Hepatocyte (in vitro differentiated cells): ENCODE measurements around the gene PSME1. TPM values are rescaled to one million over a fixed set of nuclear protein-coding genes. Genes with fewer than 3 reads are reported as not detected.

ENCODE experiments used
- DNase-seq: peaks from one replicate; pipeline ENCODE4 v3.0.0-alpha.2; 2016; ENCODE audit warnings: low spot score
- H2AFZ ChIP-seq: fragments of 200-600 bp; sonication (generic); 2 replicates; pipeline ENCODE4 v1.6.0; 2016; ENCODE audit warnings: antibody characterized with exemption, mild to moderate bottlenecking
- H3K27ac ChIP-seq: fragments of 200-600 bp; sonication (generic); 2 replicates; pipeline ENCODE4 v1.5.1; 2016; ENCODE audit warnings: mild to moderate bottlenecking
- H3K27me3 ChIP-seq: fragments of 200-600 bp; sonication (generic); 2 replicates; pipeline ENCODE4 v1.6.1; 2016
- H3K36me3 ChIP-seq: fragments of 200-600 bp; sonication (generic); replicated peaks from 2 replicates; pipeline ENCODE4 v1.5.1; 2016; ENCODE audit warnings: low read depth; ENCODE audit not compliant: insufficient read depth
- H3K4me1 ChIP-seq: fragments of 200-600 bp; sonication (generic); 2 replicates; pipeline ENCODE4 v1.5.1; 2016; ENCODE audit warnings: mild to moderate bottlenecking, moderate library complexity; ENCODE audit not compliant: insufficient read depth
- H3K4me2 ChIP-seq: fragments of 200-600 bp; sonication (generic); 2 replicates; pipeline ENCODE4 v1.6.0; 2016
- H3K4me3 ChIP-seq: fragments of 200-600 bp; sonication (generic); 2 replicates; pipeline ENCODE4 v1.5.1; 2016; ENCODE audit warnings: mild to moderate bottlenecking
- H3K79me2 ChIP-seq: fragments of 200-600 bp; sonication (generic); 2 replicates; pipeline ENCODE4 v1.6.0; 2017; ENCODE audit warnings: mild to moderate bottlenecking
- H3K9me2 ChIP-seq: fragments of 200-600 bp; sonication (generic); replicated peaks from 2 replicates; pipeline ENCODE4 v1.6.0; 2017; ENCODE audit warnings: mild to moderate bottlenecking; ENCODE audit not compliant: insufficient read depth
- H3K9me3 ChIP-seq: fragments of 200-600 bp; sonication (generic); 2 replicates; pipeline ENCODE4 v1.5.1; 2016; ENCODE audit warnings: low read depth, mild to moderate bottlenecking
- H4K20me1 ChIP-seq: fragments of 200-600 bp; sonication (generic); 2 replicates; pipeline ENCODE4 v1.6.0; 2016; ENCODE audit warnings: mild to moderate bottlenecking; ENCODE audit not compliant: insufficient read depth, poor library complexity, severe bottlenecking
- EZH2 ChIP-seq: fragments of 200-600 bp; sonication (generic); IDR thresholded peaks from 2 replicates; pipeline ENCODE4 v1.6.1; 2016; ENCODE audit warnings: antibody characterized with exemption, mild to moderate bottlenecking, borderline replicate concordance
- EZH2phosphoT487 ChIP-seq: fragments of 200-600 bp; sonication (generic); IDR thresholded peaks from one replicate; pipeline ENCODE4 v1.6.1; 2018; ENCODE audit warnings: antibody characterized with exemption, mild to moderate bottlenecking, low read depth, moderate library complexity; ENCODE audit not compliant: unreplicated experiment, severe bottlenecking
- WGBS: methylation state at CpG from one replicate; pipeline ENCODE4 v1.1.6; 2016; ENCODE audit warnings: low lambda C conversion rate; ENCODE audit errors: missing lambda C conversion rate; 5-methylcytosine and 5-hydroxymethylcytosine counted together
- polyA plus RNA-seq: library from polyadenylated mRNA; unstranded; fragments of >200 nt; fragmentation: Nextera tagmentation; extraction: Ambion mirVana; gene quantifications from 2 replicates; pipeline ENCODE4 v1.2.1, GENCODE V29; 2016
- total RNA-seq: library from RNA; depleted of rRNA; stranded (reverse); fragments of >200 nt; gene quantifications from 2 replicates; pipeline ENCODE4 v1.2.3, GENCODE V29; 2014
- TF ChIP-seq, protein P1 (sequence below): fragments of 200-600 bp; sonication (generic); IDR thresholded peaks from 2 replicates; pipeline ENCODE4 v1.5.1; 2016; ENCODE audit warnings: antibody characterized with exemption, mild to moderate bottlenecking; ENCODE audit not compliant: poor library complexity

PSME1 gene
- total and polyA plus RNA-seq, 2 experiments from 2014 or later: 123 to 238 TPM

DNA sequence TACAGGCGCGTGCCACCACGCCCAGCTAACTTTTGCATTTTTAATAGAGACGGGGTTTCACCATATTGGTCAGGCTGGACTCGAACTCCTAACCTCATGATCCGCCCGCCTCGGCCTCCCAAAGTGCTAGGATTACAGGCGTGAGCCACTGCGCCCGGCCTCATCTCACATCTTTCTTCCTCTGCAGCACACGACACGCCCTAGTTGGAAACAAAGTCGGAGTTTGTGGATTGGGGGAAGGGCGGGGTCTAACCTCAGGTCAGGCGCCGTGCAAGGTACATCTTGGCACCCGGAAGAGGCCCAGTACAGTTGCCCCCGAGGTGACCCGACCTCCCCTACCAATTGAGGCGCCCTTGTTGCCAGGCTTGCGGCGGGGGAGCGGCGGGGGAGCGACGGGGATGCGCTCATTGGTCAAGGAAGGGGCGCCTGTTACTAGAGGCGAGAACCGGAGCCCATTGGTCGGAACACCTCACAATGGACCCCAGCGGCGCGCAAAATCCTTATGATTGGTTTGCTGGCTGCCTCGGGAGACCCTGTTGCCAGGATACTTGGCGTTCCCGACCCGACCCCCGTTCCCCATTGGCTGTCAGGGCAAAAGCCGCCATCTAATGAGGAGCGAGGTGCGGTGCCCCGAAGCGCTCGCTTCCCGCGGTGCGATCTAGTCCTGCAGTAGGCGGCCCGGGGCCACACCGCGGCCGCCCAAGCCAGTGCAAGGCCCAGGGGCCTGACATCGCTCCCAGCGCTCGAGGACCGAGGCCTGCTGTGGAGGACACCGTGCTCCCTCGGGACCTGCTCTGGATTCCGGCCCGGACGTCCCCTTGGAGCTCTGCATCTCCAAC lies 35.6 kb downstream of the PSME1 start, which contains the start of gene REC8:
Gene REC8, plus strand, starts transcription at position 659 of the 839 bp plus-strand sequence. CDS start 473 bp downstream, outside the sequence.
- DNase-seq: peak; percentile 95
- no peaks in the 10 kb centered on the region for H3K9me2 ChIP-seq
- peak within 1 kb of the TSS; percentile 71 for H3K27ac ChIP-seq
- H3K27me3 ChIP-seq: no peaks in the 10 kb centered on the region
- no peak for TF ChIP-seq EZH2
- peaks cover 25% of the 10 kb centered on the region for H3K79me2 ChIP-seq
- H3K4me2 ChIP-seq: peak within 1 kb of the TSS; percentile 81
- no peaks in the 10 kb centered on the region for H3K9me3 ChIP-seq
- peaks cover 5% of the 10 kb centered on the region for H3K4me1 ChIP-seq
- peak within 1 kb of the TSS; percentile 16 for H2AFZ ChIP-seq
- peaks cover 2% of the 10 kb centered on the region for H3K36me3 ChIP-seq
- peak within 1 kb of the TSS; percentile 11 for H3K4me3 ChIP-seq
- 11% methylated on average over 58 of the region's 63 CpGs for WGBS
- no peaks in the 10 kb centered on the region for H4K20me1 ChIP-seq

DNA sequence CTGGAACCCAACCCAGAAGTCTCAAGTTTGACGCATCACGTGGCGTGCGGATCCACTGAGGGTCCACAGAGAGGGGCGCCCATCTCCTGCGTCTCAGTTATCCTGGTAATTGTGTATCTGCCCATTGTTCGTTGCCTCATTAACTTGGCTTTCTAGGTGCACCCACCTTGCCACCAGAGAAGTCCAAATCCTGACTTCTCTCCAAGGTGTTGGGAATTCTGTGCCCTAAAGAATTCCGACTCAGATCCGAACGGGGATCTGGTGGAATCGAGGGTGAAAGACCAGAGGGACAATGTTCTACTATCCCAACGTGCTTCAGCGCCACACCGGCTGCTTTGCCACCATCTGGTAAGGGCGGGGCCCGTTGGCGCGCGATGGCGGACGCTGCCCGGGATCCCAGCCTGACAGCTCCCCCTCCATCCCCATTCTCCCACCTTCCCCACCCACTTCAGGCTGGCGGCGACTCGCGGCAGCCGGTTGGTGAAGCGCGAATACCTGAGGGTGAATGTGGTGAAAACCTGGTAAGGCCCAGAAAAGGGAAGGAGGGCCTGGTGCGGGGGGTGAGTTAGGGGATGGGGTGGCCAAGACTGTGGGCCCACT lies 36.4 kb downstream of the PSME1 start:
- Histone ChIP-seq H3K4me1 (peaks cover 5% of the 10 kb centered on the region), H4K20me1 (no peaks in the 10 kb centered on the region), H3K4me3 (peak overlapping the region; percentile 11), H3K4me2 (peak overlapping the region; percentile 81), H3K79me2 (peaks cover 27% of the 10 kb centered on the region), H3K9me3 (no peaks in the 10 kb centered on the region), H2AFZ (peak overlapping the region; percentile 16), H3K9me2 (no peaks in the 10 kb centered on the region), H3K36me3 (peaks cover 2% of the 10 kb centered on the region), H3K27ac (peak overlapping the region; percentile 71), H3K27me3 (no peaks in the 10 kb centered on the region)
- TF ChIP-seq EZH2phosphoT487 (no peak), EZH2 (no peak)
- TF ChIP-seq, protein P1, sequence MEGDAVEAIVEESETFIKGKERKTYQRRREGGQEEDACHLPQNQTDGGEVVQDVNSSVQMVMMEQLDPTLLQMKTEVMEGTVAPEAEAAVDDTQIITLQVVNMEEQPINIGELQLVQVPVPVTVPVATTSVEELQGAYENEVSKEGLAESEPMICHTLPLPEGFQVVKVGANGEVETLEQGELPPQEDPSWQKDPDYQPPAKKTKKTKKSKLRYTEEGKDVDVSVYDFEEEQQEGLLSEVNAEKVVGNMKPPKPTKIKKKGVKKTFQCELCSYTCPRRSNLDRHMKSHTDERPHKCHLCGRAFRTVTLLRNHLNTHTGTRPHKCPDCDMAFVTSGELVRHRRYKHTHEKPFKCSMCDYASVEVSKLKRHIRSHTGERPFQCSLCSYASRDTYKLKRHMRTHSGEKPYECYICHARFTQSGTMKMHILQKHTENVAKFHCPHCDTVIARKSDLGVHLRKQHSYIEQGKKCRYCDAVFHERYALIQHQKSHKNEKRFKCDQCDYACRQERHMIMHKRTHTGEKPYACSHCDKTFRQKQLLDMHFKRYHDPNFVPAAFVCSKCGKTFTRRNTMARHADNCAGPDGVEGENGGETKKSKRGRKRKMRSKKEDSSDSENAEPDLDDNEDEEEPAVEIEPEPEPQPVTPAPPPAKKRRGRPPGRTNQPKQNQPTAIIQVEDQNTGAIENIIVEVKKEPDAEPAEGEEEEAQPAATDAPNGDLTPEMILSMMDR: no peak
- 46% methylated on average over 30 of the region's 30 CpGs for WGBS
- no peak for DNase-seq

DNA sequence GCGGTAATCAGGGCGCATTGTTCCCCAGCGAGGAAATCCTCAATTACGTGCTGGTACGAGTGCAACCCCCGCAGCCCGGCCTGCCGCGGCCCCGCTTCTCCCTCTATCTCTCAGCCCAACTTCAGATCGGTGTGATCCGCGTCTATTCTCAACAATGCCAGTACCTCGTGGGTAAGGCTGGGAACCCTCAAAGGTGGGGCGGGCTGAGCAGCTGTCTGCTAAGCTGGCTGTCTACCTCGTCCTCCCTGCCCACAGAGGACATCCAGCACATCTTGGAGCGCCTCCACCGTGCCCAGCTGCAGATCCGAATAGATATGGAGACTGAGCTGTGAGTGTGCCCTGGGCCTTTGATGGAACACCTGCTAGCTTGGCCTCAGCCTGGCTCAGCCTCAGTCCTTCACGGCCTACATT lies 36.9 kb downstream of the PSME1 start:
- H4K20me1 ChIP-seq: no peaks in the 10 kb centered on the region
- H3K4me2 ChIP-seq: peak overlapping the region; percentile 81
- H3K4me3 ChIP-seq: peak overlapping the region; percentile 11
- peaks cover 27% of the 10 kb centered on the region for H3K79me2 ChIP-seq
- WGBS: 75% methylated on average over 20 of the region's 20 CpGs
- no peaks in the 10 kb centered on the region for H3K27me3 ChIP-seq
- H3K9me2 ChIP-seq: no peaks in the 10 kb centered on the region
- no peak for DNase-seq
- H3K4me1 ChIP-seq: peaks cover 5% of the 10 kb centered on the region
- H3K9me3 ChIP-seq: no peaks in the 10 kb centered on the region
- no peak overlapping the region for H2AFZ ChIP-seq
- TF ChIP-seq, protein P1: no peak
- TF ChIP-seq EZH2phosphoT487 (no peak), EZH2 (no peak)
- H3K27ac ChIP-seq: peak overlapping the region; percentile 71
- H3K36me3 ChIP-seq: peaks cover 2% of the 10 kb centered on the region

DNA sequence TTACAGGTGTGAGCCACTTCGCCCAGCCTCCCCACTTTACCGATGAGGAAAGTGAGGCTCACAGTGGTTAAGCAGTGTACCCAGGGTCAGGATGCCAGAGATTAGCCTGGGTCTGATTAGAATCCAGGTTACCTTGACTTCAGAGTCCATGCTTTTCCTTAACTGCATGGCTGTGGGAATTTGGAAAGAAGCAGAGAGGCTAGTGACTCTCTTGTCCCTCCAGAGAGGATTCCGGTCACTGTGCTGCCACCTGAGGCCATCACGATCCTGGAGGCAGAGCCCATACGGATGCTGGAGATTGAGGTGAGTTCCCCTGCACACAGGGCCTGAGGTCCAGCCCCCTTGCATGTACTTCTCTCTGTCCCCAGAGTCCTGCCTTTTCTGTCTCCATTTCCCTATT lies 40.6 kb downstream of the PSME1 start:
- Histone ChIP-seq H3K27me3 (no peaks in the 10 kb centered on the region), H3K4me2 (no peak overlapping the region), H3K36me3 (peaks cover 2% of the 10 kb centered on the region), H3K79me2 (peaks cover 27% of the 10 kb centered on the region), H3K9me2 (no peaks in the 10 kb centered on the region), H4K20me1 (no peaks in the 10 kb centered on the region), H3K27ac (no peak overlapping the region), H3K4me3 (no peak overlapping the region), H3K9me3 (no peaks in the 10 kb centered on the region), H3K4me1 (peaks cover 5% of the 10 kb centered on the region), H2AFZ (no peak overlapping the region)
- DNase-seq: no peak
- TF ChIP-seq EZH2phosphoT487 (no peak), EZH2 (no peak)
- TF ChIP-seq, protein P1: no peak
- 97% methylated on average over 5 of the region's 5 CpGs for WGBS
